SK-N-SH (cell line): ENCODE results near the gene KMO. TPM values are rescaled to one million over a fixed set of nuclear protein-coding genes. Genes with fewer than 3 reads are reported as not detected.

Experiments
- CTCF ChIA-PET: fragments of 300-600, 350-600 bp; formaldehyde crosslinking; extraction: SDS; loops from one replicate; lab custom pipeline; 2021; lab: Yijun Ruan, JAX
- POLR2A ChIA-PET: fragments of 350-600 bp; sonication (Branson Sonifier 250); formaldehyde crosslinking; extraction: SDS; loops from one replicate; lab custom pipeline; 2020; ENCODE audit warnings: antibody characterized with exemption, inconsistent platforms; lab: Yijun Ruan, JAX
- DNase-seq: peaks from one replicate; pipeline ENCODE4 v3.0.0; 2012
- H2AFZ ChIP-seq: fragments of 200-600 bp; sonication (generic); 2 replicates; pipeline ENCODE4 v1.8.1; 2016; ENCODE audit warnings: antibody characterized with exemption, mild to moderate bottlenecking, low read depth
- H3F3A ChIP-seq: fragments of 200-600 bp; sonication (generic); replicated peaks from 2 replicates; pipeline ENCODE3; 2016; ENCODE audit warnings: antibody characterized with exemption, mild to moderate bottlenecking; ENCODE audit not compliant: insufficient read depth
- H3K27ac ChIP-seq, 2 experiments: fragments of 200-500 bp in 1 of 2; fragments of 200-600 bp in 1 of 2; sonication (Bioruptor generic) in 1 of 2; sonication (generic), shearing (Covaris generic) in 1 of 2; 2 replicates each; pipeline versions ENCODE4 v1.5.1 to v1.6.1; 2014 to 2016; ENCODE audit warnings: low read depth in 2 of 2, inconsistent platforms in 1 of 2, low read length in 1 of 2, mild to moderate bottlenecking in 1 of 2, mixed read lengths in 1 of 2
- H3K27me3 ChIP-seq: fragments of 200-600 bp; sonication (generic), shearing (Covaris generic); 2 replicates; pipeline ENCODE4 v1.6.1; 2016; ENCODE audit warnings: mixed run types; ENCODE audit not compliant: insufficient read depth
- H3K36me3 ChIP-seq, 2 experiments: fragments of 200-500 bp in 1 of 2; fragments of 200-600 bp in 1 of 2; sonication (Bioruptor generic) in 1 of 2; sonication (generic) in 1 of 2; replicated peaks in 1 of 2; 2 replicates each; pipeline versions ENCODE3 to v1.5.1; 2014 to 2016; ENCODE audit warnings: low read length in 1 of 2, mild to moderate bottlenecking in 1 of 2; ENCODE audit not compliant: insufficient read depth in 2 of 2, control insufficient read depth in 1 of 2
- H3K4me1 ChIP-seq, 2 experiments: fragments of 200-500 bp in 1 of 2; fragments of 200-600 bp in 1 of 2; sonication (Bioruptor generic) in 1 of 2; sonication (generic), shearing (Covaris generic) in 1 of 2; 2 replicates each; pipeline versions ENCODE4 v1.5.1 to v1.6.1; 2014 to 2016; ENCODE audit warnings: low read depth in 1 of 2, low read length in 1 of 2, mixed run types in 1 of 2; ENCODE audit not compliant: insufficient read depth in 2 of 2, control insufficient read depth in 1 of 2
- H3K4me2 ChIP-seq: fragments of 200-600 bp; sonication (generic), shearing (Covaris generic); 2 replicates; pipeline ENCODE4 v1.6.1; 2017; ENCODE audit warnings: mixed run types
- H3K4me3 ChIP-seq, 2 experiments: fragments of 200-500 bp in 1 of 2; fragments of 200-600 bp in 1 of 2; sonication (Bioruptor generic) in 1 of 2; sonication (generic), shearing (Covaris generic) in 1 of 2; 2 replicates each; pipeline versions ENCODE4 v1.5.1 to v1.8.1; 2014 to 2016; ENCODE audit warnings: low read depth in 2 of 2, inconsistent platforms in 1 of 2, low read length in 1 of 2, mild to moderate bottlenecking in 1 of 2, mixed read lengths in 1 of 2, moderate library complexity in 1 of 2
- H3K79me2 ChIP-seq: fragments of 200-600 bp; sonication (generic); 2 replicates; pipeline ENCODE4 v1.8.1; 2017; ENCODE audit warnings: mild to moderate bottlenecking; ENCODE audit not compliant: insufficient read depth
- H3K9ac ChIP-seq: fragments of 200-600 bp; sonication (generic); 2 replicates; pipeline ENCODE4 v1.6.1; 2017; ENCODE audit warnings: mixed run types
- H3K9me2 ChIP-seq: fragments of 200-600 bp; sonication (generic); 2 replicates; pipeline ENCODE4 v1.6.1; 2017; ENCODE audit warnings: mixed run types
- H3K9me3 ChIP-seq: fragments of 200-600 bp; sonication (generic); 2 replicates; pipeline ENCODE4 v1.6.1; 2017; ENCODE audit warnings: mixed run types, mild to moderate bottlenecking, moderate library complexity
- H4K20me1 ChIP-seq: fragments of 200-600 bp; sonication (generic); 2 replicates; pipeline ENCODE4 v1.6.1; 2017; ENCODE audit warnings: mild to moderate bottlenecking, mixed run types; ENCODE audit not compliant: insufficient read depth
- CTCF ChIP-seq: fragments of 200-600 bp; sonication (generic); IDR thresholded peaks from 2 replicates; pipeline ENCODE4 v1.6.1; 2017; ENCODE audit warnings: antibody characterized with exemption, mild to moderate bottlenecking, moderate library complexity
- ELF1 ChIP-seq: IDR thresholded peaks from 2 replicates; pipeline ENCODE4 v1.4.0; 2012
- EZH2phosphoT487 ChIP-seq: fragments of 200-600 bp; sonication (generic); IDR thresholded peaks from 2 replicates; pipeline ENCODE4 v1.6.1; 2017; ENCODE audit warnings: low read depth, mixed run types, mild to moderate bottlenecking, antibody characterized with exemption, moderate library complexity, borderline replicate concordance
- FOXM1 ChIP-seq: IDR thresholded peaks from 2 replicates; pipeline ENCODE4 v1.4.0; 2012; ENCODE audit warnings: low read depth, mild to moderate bottlenecking
- GABPA ChIP-seq: IDR thresholded peaks from 2 replicates; pipeline ENCODE4 v1.4.0; 2012; ENCODE audit warnings: low read depth, mild to moderate bottlenecking
- JUND ChIP-seq: IDR thresholded peaks from 2 replicates; pipeline ENCODE4 v1.4.0; 2012
- MAX ChIP-seq: IDR thresholded peaks from 2 replicates; pipeline ENCODE4 v1.4.0; 2012; ENCODE audit warnings: low read depth
- MEF2A ChIP-seq: IDR thresholded peaks from 2 replicates; pipeline ENCODE4 v1.4.0; 2012; ENCODE audit warnings: low read depth, borderline replicate concordance
- MXI1 ChIP-seq: IDR thresholded peaks from 2 replicates; pipeline ENCODE4 v1.6.1; 2012; ENCODE audit warnings: mild to moderate bottlenecking, low read depth, low read length, improper control_type of control experiment
- PBX3 ChIP-seq: IDR thresholded peaks from 2 replicates; pipeline ENCODE4; 2012
- RCOR1 ChIP-seq: fragments of 150-350 bp; IDR thresholded peaks from 2 replicates; pipeline ENCODE4 v1.6.1; 2017; ENCODE audit warnings: antibody characterized with exemption, low read length
- RFX5 ChIP-seq: IDR thresholded peaks from 2 replicates; pipeline ENCODE4 v1.6.1; 2012; ENCODE audit warnings: mild to moderate bottlenecking, improper control_type of control experiment, low read length
- RXRA ChIP-seq: IDR thresholded peaks from 2 replicates; pipeline ENCODE4 v1.4.0; 2012; ENCODE audit warnings: low read depth, mild to moderate bottlenecking, borderline replicate concordance
- SIN3A ChIP-seq: IDR thresholded peaks from 2 replicates; pipeline ENCODE4 v1.6.1; 2012; ENCODE audit warnings: low read depth, mild to moderate bottlenecking, low read length, moderate library complexity, borderline replicate concordance
- SMC3 ChIP-seq: IDR thresholded peaks from 2 replicates; pipeline ENCODE4 v1.6.1; 2012; ENCODE audit warnings: low read depth, low read length, improper control_type of control experiment
- TAF1 ChIP-seq: IDR thresholded peaks from 2 replicates; pipeline ENCODE4 v1.6.1; 2012; ENCODE audit warnings: low read depth, mild to moderate bottlenecking, low read length, moderate library complexity, borderline replicate concordance
- YY1 ChIP-seq: IDR thresholded peaks from 2 replicates; pipeline ENCODE4 v1.4.0; 2012; ENCODE audit warnings: low read depth, mild to moderate bottlenecking
- WGBS: methylation state at CpG from one replicate; pipeline ENCODE4 v1.1.6; 2017; ENCODE audit warnings: low lambda C conversion rate; 5-methylcytosine and 5-hydroxymethylcytosine counted together
- polyA plus RNA-seq, 3 experiments: library from polyadenylated mRNA; depleted of rRNA; stranded (reverse); fragments of >200 nt; gene quantifications; 2 replicates each; pipeline ENCODE4 v1.2.3, GENCODE V29; 2012
- TF ChIP-seq, protein P1 (sequence below): fragments of 150-350 bp; IDR thresholded peaks from 2 replicates; pipeline ENCODE4 v1.6.1; 2016; ENCODE audit warnings: mild to moderate bottlenecking, low read depth, low read length

KMO gene
- polyA plus RNA-seq, 1 of the 3 experiments (the other 2 are of a cell fraction): not detected

- peak; percentile 54 for TF ChIP-seq PBX3
- 0 out of 2 replicates have a peak, but pooled peaks have one; percentile 20 for TF ChIP-seq JUND
- TF ChIP-seq RCOR1: no peak
- no peaks in the 10 kb centered on the region for H3K9me3 ChIP-seq
- no peaks in the 10 kb centered on the region for H3K27me3 ChIP-seq
- H3K9me2 ChIP-seq: no peaks in the 10 kb centered on the region
- H3K9ac ChIP-seq: no peak overlapping the region
- H3K4me3 ChIP-seq: no peak overlapping the region
- DNase-seq: no peak
- peak overlapping the region in 1 of 2 experiments; percentile 48; a peak in 2 of 4 replicates for H3K27ac ChIP-seq
- H3K4me1 ChIP-seq: peaks cover 0 to 13% of the 10 kb centered on the region in 2 experiments; a peak in 1 of 4 replicates
- ChIA-PET CTCF (interaction anchor here (1.4 kb wide), 1 partner anchor 18 kb away, joined by 8 read pairs; no protein-coding TSS in a partner anchor), POLR2A (no interaction called here)
- H3K36me3 ChIP-seq: peaks cover 4 to 13% of the 10 kb centered on the region in 2 experiments
- peaks cover 17% of the 10 kb centered on the region for H3F3A ChIP-seq
- WGBS: 71% methylated on average over 1 of the region's 1 CpG
- H3K79me2 ChIP-seq: no peaks in the 10 kb centered on the region
- no peaks in the 10 kb centered on the region for H4K20me1 ChIP-seq
- H3K4me2 ChIP-seq: 0 out of 2 replicates have a peak overlapping the region, but pooled peaks have one; percentile 47
- no peak overlapping the region for H2AFZ ChIP-seq
These were observed 61.0 kb downstream of the KMO start for GRCh38 chr1:241593186-241593585.

DNA sequence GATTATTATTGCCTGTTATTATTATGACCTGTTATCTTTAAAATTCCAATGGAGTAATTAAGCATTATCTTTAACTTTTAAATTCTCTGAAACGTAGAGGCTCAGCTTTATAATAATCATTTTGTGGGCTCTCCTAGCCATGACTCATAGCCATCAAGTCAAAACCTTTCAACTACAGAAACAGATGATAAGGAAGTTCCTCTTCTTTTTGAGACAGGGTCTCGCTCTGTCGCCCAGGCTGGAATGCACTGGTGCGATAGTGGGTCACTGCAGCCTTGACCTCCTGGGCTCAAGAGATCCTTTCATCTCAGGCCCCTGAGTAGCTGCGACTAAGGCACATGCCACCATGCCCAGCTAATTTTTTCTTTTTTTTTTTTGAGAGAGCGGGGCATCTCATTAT lies 64.5 kb downstream of the KMO start:
- POLR2A ChIA-PET: no interaction called here
- H3F3A ChIP-seq: peaks cover 23% of the 10 kb centered on the region
- 90% methylated on average over 6 of the region's 6 CpGs for WGBS
- H3K27ac ChIP-seq: no peak overlapping the region
- H3K27me3 ChIP-seq: no peaks in the 10 kb centered on the region
- peaks cover 4 to 13% of the 10 kb centered on the region in 2 experiments for H3K36me3 ChIP-seq
- H3K9me2 ChIP-seq: no peaks in the 10 kb centered on the region
- H2AFZ ChIP-seq: no peak overlapping the region
- no peaks in the 10 kb centered on the region for H3K79me2 ChIP-seq
- H3K9me3 ChIP-seq: no peaks in the 10 kb centered on the region
- no peaks in the 10 kb centered on the region for H4K20me1 ChIP-seq
- H3K4me1 ChIP-seq: peaks cover 0 to 10% of the 10 kb centered on the region in 2 experiments; a peak in 2 of 4 replicates
- TF ChIP-seq YY1: no peak
- TF ChIP-seq FOXM1: no peak
- TF ChIP-seq GABPA: no peak
- TF ChIP-seq RXRA: no peak
- no peak for TF ChIP-seq RCOR1
- CTCF ChIA-PET: interaction anchor here (2.1 kb wide), 1 partner anchor 14 kb away, joined by 14 read pairs; no protein-coding TSS in a partner anchor
- DNase-seq: no peak
- no peak overlapping the region for H3K4me2 ChIP-seq
- no peak overlapping the region for H3K9ac ChIP-seq
- H3K4me3 ChIP-seq: no peak overlapping the region

GRCh38 chr1:241598249-241598648 lies 66.1 kb downstream of the KMO start:
- ChIA-PET POLR2A (no interaction called here), CTCF (interaction anchor here (2.1 kb wide), 1 partner anchor 13 kb away, joined by 14 read pairs; no protein-coding TSS in a partner anchor)
- Histone ChIP-seq H3K4me2 (no peak overlapping the region), H3K9me3 (no peaks in the 10 kb centered on the region), H2AFZ (no peak overlapping the region), H3K9ac (no peak overlapping the region), H3K4me1 (peaks cover 0 to 4% of the 10 kb centered on the region in 2 experiments; a peak in 2 of 4 replicates), H4K20me1 (no peaks in the 10 kb centered on the region), H3K4me3 (no peak overlapping the region), H3K79me2 (no peaks in the 10 kb centered on the region), H3K9me2 (no peaks in the 10 kb centered on the region), H3F3A (peaks cover 11% of the 10 kb centered on the region), H3K27ac (no peak overlapping the region), H3K36me3 (peaks cover 4 to 13% of the 10 kb centered on the region in 2 experiments), H3K27me3 (no peaks in the 10 kb centered on the region)
- 93% methylated on average over 3 of the region's 3 CpGs for WGBS
- DNase-seq: no peak
- TF ChIP-seq MAX: no peak
- no peak for TF ChIP-seq RFX5
- no peak for TF ChIP-seq MEF2A
- TF ChIP-seq EZH2phosphoT487: no peak
- TF ChIP-seq SMC3: no peak
- TF ChIP-seq, protein P1, sequence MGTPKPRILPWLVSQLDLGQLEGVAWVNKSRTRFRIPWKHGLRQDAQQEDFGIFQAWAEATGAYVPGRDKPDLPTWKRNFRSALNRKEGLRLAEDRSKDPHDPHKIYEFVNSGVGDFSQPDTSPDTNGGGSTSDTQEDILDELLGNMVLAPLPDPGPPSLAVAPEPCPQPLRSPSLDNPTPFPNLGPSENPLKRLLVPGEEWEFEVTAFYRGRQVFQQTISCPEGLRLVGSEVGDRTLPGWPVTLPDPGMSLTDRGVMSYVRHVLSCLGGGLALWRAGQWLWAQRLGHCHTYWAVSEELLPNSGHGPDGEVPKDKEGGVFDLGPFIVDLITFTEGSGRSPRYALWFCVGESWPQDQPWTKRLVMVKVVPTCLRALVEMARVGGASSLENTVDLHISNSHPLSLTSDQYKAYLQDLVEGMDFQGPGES: no peak
- TF ChIP-seq TAF1: no peak
- no peak for TF ChIP-seq SIN3A
- no peak for TF ChIP-seq CTCF
- no peak for TF ChIP-seq GABPA
- no peak for TF ChIP-seq ELF1
- no peak for TF ChIP-seq MXI1
